Naive B cell (primary cell): ENCODE data around the gene TBKBP1. TPM values are rescaled to one million over a fixed set of nuclear protein-coding genes. Genes with fewer than 3 reads are reported as not detected.

Experiments used
- ATAC-seq, 2 donors: fragments of 150-1000 bp; cut with Tn5 transposase; 2 replicates each; pipeline ENCODE4 v1.10.0; 2021; ENCODE audit warnings: low read depth in 2 of 2, mild to moderate bottlenecking in 2 of 2, moderate library complexity in 2 of 2
- DNase-seq: peaks from one replicate; pipeline ENCODE4 v3.0.0; 2022
- H3K27ac Mint-ChIP-seq, 6 donors: one replicate each; pipeline ENCODE4 v1.8.0; 2020 to 2022; ENCODE audit warnings: mild to moderate bottlenecking in 6 of 6, mixed read lengths in 6 of 6, moderate library complexity in 5 of 6, inconsistent platforms in 2 of 6
- H3K27me3 Mint-ChIP-seq, 3 donors: one replicate each; pipeline ENCODE4 v1.8.0; 2021 to 2022; ENCODE audit warnings: mixed read lengths in 3 of 3, mild to moderate bottlenecking in 1 of 3
- H3K36me3 Mint-ChIP-seq, 2 donors: one replicate each; pipeline ENCODE4 v1.8.0; 2020 to 2022; ENCODE audit warnings: mixed read lengths in 2 of 2, inconsistent platforms in 1 of 2, mild to moderate bottlenecking in 1 of 2
- H3K4me1 Mint-ChIP-seq, 3 donors: one replicate each; pipeline ENCODE4 v1.8.0; 2020 to 2022; ENCODE audit warnings: mixed read lengths in 3 of 3, inconsistent platforms in 1 of 3, mild to moderate bottlenecking in 1 of 3, moderate library complexity in 1 of 3
- H3K4me3 Mint-ChIP-seq, 8 donors: one replicate each; pipeline ENCODE4 v1.8.0; 2020 to 2022; ENCODE audit warnings: mild to moderate bottlenecking in 8 of 8, mixed read lengths in 8 of 8, moderate library complexity in 8 of 8, inconsistent platforms in 2 of 8
- H3K9me3 Mint-ChIP-seq, 7 donors: one replicate each; pipeline ENCODE4 v1.8.0; 2020 to 2022; ENCODE audit warnings: mixed read lengths in 7 of 7, mild to moderate bottlenecking in 5 of 7, inconsistent platforms in 2 of 7, moderate library complexity in 1 of 7
- polyA plus RNA-seq, 6 donors: library from polyadenylated mRNA; unstranded; fragments of 300-500 nt; fragmentation: Illumina TruSeq; gene quantifications; one replicate each; pipeline ENCODE4 v1.2.3, GENCODE V29; 2021; ENCODE audit warnings: low read depth in 6 of 6

Gene TBKBP1
- polyA plus RNA-seq, 6 donors from 2014 or later = 0.09 to 0.97 (median 0.24) TPM; not detected in 2

DNA sequence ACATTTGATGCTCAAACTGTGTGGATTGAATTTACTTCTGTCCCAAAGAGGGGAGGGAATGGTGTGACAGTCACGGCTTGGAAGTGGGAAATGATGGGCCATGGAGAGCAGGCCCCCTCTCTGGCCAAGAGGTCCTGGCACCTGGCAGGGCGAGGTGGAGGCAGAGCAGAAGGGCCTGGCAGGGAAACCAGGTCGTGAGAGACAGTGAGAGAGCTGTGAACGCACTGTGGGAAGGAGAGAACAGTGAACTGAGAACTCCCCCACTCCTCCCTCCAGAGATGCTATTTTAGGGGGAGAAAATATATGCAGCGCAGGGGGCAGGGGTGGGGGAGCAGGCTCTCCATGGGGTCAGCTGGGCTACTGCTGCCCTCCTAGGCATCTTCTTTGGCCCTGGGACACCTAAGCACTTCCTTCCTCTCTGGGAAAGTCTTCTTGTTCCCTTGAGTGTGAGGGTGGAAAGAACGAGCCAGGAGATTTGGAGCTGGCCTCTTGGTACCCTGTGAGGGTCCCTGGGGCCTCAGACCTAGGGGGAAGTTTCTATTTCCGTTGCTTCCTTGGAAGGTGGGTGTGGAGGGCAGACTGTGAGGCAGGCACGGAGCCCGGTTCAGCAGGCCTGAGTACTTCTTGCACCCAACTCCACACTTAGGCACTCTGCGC lies 21.8 kb downstream of the TBKBP1 start:
- peaks cover 0 to 15% (median 0%) of the 10 kb centered on the region in 3 donors for H3K27me3 Mint-ChIP-seq
- peaks cover 73 to 88% (median 83%) of the 10 kb centered on the region in 3 donors for H3K4me1 Mint-ChIP-seq
- no peaks in the 10 kb centered on the region for H3K9me3 Mint-ChIP-seq
- DNase-seq = no peak
- no peak for ATAC-seq
- H3K36me3 Mint-ChIP-seq = peaks cover 0 to under 1% of the 10 kb centered on the region in 2 donors
- H3K4me3 Mint-ChIP-seq = peak overlapping the region in 6 of 8 donors; percentile 10 to 76 (median 74)
- H3K27ac Mint-ChIP-seq = peak overlapping the region in 4 of 6 donors; percentile 43 to 93 (median 75)

GRCh38 chr17:47716375-47716774 lies 22.4 kb downstream of the TBKBP1 start:
- H3K9me3 Mint-ChIP-seq = no peaks in the 10 kb centered on the region

DNA sequence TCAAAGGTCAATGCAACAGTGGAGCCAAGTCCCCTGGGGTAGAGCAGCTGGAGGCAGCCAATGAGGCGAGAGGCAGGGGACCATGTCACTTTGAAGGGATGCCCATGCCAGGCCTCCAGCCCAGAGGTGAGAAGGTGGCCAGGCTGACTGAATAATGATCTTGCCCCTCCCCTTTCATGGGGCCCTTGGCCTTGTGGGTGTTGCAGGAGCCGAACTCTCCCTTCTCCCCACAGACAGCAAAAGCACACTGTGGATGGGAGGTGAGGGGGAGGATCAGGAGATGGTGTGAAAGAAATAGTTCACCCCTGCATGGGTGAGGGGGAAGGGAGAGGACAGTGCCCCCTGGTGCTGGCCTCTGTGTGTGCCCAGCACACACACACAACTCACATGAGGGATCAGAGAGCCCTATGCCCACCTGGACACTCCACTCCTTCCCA lies 23.3 kb downstream of the TBKBP1 start:
- Mint-ChIP-seq H3K27me3 (peaks cover 0 to 29% (median 9%) of the 10 kb centered on the region in 3 donors), H3K36me3 (no peaks in the 10 kb centered on the region), H3K27ac (no peak overlapping the region), H3K4me1 (peaks cover 71 to 95% (median 86%) of the 10 kb centered on the region in 3 donors), H3K9me3 (no peaks in the 10 kb centered on the region), H3K4me3 (peak overlapping the region in 1 of 8 donors; percentile 6)
- no peak for DNase-seq
- peak; percentile 14 to 21 for ATAC-seq

More at GRCh38 chr17:47716375-47716774, 22.4 kb downstream of the TBKBP1 start:
- Mint-ChIP-seq H3K4me3 (peak overlapping the region in 2 of 8 donors; percentile 26 to 76), H3K27ac (peak overlapping the region in 2 of 6 donors; percentile 43 to 79), H3K27me3 (peaks cover 0 to 20% (median under 1%) of the 10 kb centered on the region in 3 donors), H3K4me1 (peaks cover 73 to 94% (median 89%) of the 10 kb centered on the region in 3 donors), H3K36me3 (no peaks in the 10 kb centered on the region)
- DNase-seq (no peak), ATAC-seq (no peak)

DNA sequence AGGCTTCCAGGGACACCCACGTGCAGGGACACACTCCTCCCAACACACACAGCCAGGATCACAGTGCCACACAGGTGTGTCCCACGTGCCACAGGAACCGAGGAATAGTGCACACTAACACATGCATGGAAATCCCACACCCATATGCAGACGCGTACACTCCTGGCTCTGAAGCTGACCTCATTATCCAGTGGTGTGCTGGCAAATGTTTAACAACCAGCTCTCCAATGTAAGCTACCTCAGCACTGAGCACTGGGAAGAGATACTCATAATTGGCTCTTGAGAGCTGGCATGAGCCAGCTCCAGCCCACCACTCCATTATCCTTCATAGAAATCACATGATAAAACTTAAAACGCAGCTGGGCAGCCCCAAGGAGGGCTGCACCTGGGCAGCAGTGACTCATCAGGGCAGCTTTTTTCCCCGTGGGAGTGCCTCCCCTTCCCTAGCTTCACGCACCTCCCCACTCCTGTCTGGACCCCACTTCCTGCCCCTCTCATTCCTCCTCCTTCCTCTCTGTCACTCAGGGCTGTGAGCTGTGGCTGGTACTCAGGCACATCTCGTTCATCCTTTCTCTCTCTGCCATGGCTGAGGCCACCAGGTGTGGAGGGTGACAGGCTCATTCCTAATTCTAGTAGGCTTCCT lies 24.1 kb downstream of the TBKBP1 start:
- Mint-ChIP-seq H3K36me3 (no peaks in the 10 kb centered on the region), H3K4me3 (peak overlapping the region in 1 of 8 donors; percentile 53), H3K27me3 (peaks cover 4 to 38% (median 9%) of the 10 kb centered on the region in 3 donors), H3K27ac (peak overlapping the region in 3 of 6 donors; percentile 0 to 81 (median 62)), H3K4me1 (peaks cover 67 to 86% (median 78%) of the 10 kb centered on the region in 3 donors), H3K9me3 (no peaks in the 10 kb centered on the region)
- DNase-seq (no peak), ATAC-seq (no peak)

- DNase-seq (no peak), ATAC-seq (no peak)
- Mint-ChIP-seq H3K9me3 (no peaks in the 10 kb centered on the region), H3K4me3 (peak overlapping the region in 1 of 8 donors; percentile 53), H3K36me3 (no peaks in the 10 kb centered on the region), H3K27me3 (peaks cover 5 to 44% (median 9%) of the 10 kb centered on the region in 3 donors), H3K4me1 (peaks cover 60 to 79% (median 72%) of the 10 kb centered on the region in 3 donors), H3K27ac (peak overlapping the region in 5 of 6 donors; percentile 0 to 81 (median 47))
Measured at GRCh38 chr17:47718634-47719405, 24.9 kb downstream of the TBKBP1 start.

- Mint-ChIP-seq H3K4me1 (peaks cover 52 to 72% (median 65%) of the 10 kb centered on the region in 3 donors), H3K27me3 (peaks cover 7 to 46% (median 13%) of the 10 kb centered on the region in 3 donors), H3K27ac (peak overlapping the region in 1 of 6 donors; percentile 15), H3K9me3 (no peaks in the 10 kb centered on the region), H3K36me3 (no peaks in the 10 kb centered on the region), H3K4me3 (peak overlapping the region in 1 of 8 donors; percentile 63)
- ATAC-seq (no peak), DNase-seq (no peak)
Measured at GRCh38 chr17:47719411-47720152, 25.6 kb downstream of the TBKBP1 start.

DNA sequence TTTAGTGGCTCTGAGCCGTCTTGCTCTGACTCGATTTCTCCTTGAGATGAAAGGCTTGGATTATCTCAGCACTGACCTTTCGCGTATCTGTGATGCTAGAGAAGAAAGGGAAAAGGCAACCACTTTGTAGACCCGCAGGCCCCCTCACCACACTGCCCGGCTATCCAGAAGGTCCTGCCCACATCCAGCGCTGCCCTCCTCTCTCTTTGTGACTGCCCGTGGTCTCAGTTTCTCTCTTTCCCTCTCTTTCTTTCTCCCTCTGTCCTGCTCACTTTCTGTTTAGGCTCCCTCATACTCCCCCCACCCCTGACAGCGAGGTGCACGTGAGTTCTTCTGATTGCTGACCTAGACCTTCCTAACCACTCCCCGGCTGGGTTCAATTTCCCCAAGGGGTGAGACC lies 26.2 kb downstream of the TBKBP1 start:
- no peaks in the 10 kb centered on the region for H3K9me3 Mint-ChIP-seq
- no peak for ATAC-seq
- peak overlapping the region in 2 of 6 donors; percentile 35 to 78 for H3K27ac Mint-ChIP-seq
- H3K4me1 Mint-ChIP-seq = peaks cover 47 to 66% (median 58%) of the 10 kb centered on the region in 3 donors
- H3K27me3 Mint-ChIP-seq = peaks cover 13 to 52% (median 19%) of the 10 kb centered on the region in 3 donors
- H3K4me3 Mint-ChIP-seq = peak overlapping the region in 2 of 8 donors; percentile 7 to 31
- no peaks in the 10 kb centered on the region for H3K36me3 Mint-ChIP-seq
- DNase-seq = no peak

GRCh38 chr17:47720754-47721533 lies 27.0 kb downstream of the TBKBP1 start:
- Mint-ChIP-seq H3K4me3 (peak overlapping the region in 4 of 8 donors; percentile 19 to 61 (median 38)), H3K9me3 (no peaks in the 10 kb centered on the region), H3K27me3 (peaks cover 17 to 60% (median 26%) of the 10 kb centered on the region in 3 donors), H3K36me3 (no peaks in the 10 kb centered on the region), H3K27ac (no peak overlapping the region), H3K4me1 (peaks cover 39 to 58% (median 51%) of the 10 kb centered on the region in 3 donors)
- DNase-seq (no peak), ATAC-seq (peak; percentile 46 to 57)

- no peaks in the 10 kb centered on the region for H3K9me3 Mint-ChIP-seq
- no peak for DNase-seq
- peak overlapping the region in 1 of 8 donors; percentile 25 for H3K4me3 Mint-ChIP-seq
- ATAC-seq = no peak
- H3K4me1 Mint-ChIP-seq = peaks cover 38 to 51% (median 44%) of the 10 kb centered on the region in 3 donors
- H3K27me3 Mint-ChIP-seq = peaks cover 23 to 68% (median 34%) of the 10 kb centered on the region in 3 donors
- no peaks in the 10 kb centered on the region for H3K36me3 Mint-ChIP-seq
- peak overlapping the region in 1 of 6 donors; percentile 27 for H3K27ac Mint-ChIP-seq
Measured at GRCh38 chr17:47721725-47722124, 27.8 kb downstream of the TBKBP1 start.

DNA sequence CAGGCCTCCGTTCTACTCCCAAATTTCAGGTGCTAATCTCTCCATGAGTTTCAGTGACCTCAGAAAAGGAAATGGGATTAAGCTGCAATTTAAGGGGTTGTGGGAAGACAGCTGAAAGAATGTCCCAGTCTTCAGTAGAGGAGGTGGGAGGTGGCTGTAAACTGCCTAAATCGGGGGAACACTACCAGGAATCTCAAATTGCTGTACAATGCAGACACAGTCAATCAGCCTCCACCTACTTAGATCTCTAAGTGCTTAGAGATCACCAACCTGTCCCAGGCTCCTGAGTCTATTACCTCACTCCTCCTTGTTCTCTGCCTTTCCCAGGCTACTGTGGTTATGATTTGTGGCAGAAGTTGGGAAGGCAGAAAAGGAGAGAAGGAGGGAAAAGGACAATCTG lies 30.7 kb downstream of the TBKBP1 start:
- Mint-ChIP-seq H3K36me3 (no peaks in the 10 kb centered on the region), H3K9me3 (no peaks in the 10 kb centered on the region), H3K4me3 (no peak overlapping the region), H3K4me1 (peaks cover 14 to 25% (median 17%) of the 10 kb centered on the region in 3 donors), H3K27ac (no peak overlapping the region), H3K27me3 (peaks cover 28 to 69% (median 48%) of the 10 kb centered on the region in 3 donors)
- no peak for DNase-seq
- no peak for ATAC-seq

DNA sequence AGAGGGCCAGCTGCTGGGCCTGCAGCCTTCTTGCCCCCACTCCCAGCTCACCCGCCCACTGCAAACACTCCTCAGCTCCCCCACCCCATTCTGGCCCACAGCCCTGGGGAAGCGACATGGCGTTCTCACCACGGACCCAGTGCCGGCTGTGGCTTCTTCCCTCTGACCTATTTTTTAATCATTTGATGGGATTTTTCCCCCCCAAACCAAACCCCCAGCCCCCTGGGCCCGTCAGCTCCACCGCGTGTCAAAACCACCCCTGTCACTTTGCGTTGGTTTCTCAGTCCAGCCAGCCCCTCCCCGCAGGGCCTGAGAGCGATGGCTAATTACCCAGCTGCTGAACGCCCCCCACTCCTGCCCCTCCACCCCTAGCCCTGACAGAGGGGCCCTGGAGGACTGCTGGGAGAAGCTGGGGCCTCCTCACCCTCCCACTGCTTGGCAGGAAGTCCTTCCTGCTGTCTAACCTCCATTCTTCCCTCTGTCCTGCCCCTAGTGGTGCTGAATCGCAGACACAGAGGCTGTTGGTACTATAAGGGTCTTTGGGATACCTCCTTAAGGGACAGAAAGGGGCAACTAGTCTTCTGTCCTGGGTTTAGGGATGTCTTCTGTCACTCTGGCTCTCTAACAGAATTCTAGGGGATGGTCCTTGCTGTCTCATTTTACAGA lies 31.6 kb downstream of the TBKBP1 start:
- DNase-seq (no peak), ATAC-seq (no peak)
- no peaks in the 10 kb centered on the region for H3K36me3 Mint-ChIP-seq
- H3K9me3 Mint-ChIP-seq = no peaks in the 10 kb centered on the region
- H3K4me1 Mint-ChIP-seq = peaks cover 13 to 18% (median 13%) of the 10 kb centered on the region in 3 donors
- no peak overlapping the region for H3K27ac Mint-ChIP-seq
- peaks cover 28 to 67% (median 48%) of the 10 kb centered on the region in 3 donors for H3K27me3 Mint-ChIP-seq
- no peak overlapping the region for H3K4me3 Mint-ChIP-seq
